Cardiac muscle cell (in vitro differentiated cells and primary cell): ENCODE results near the gene RAD50. TPM values are rescaled to one million over a fixed set of nuclear protein-coding genes. Genes with fewer than 3 reads are reported as not detected.
A peak's percentile ranks its signal among the peaks of the same experiment; 100 is the strongest.

ENCODE experiments used
- DNase-seq, 2 donors: peaks; one replicate each; pipeline versions ENCODE4 v3.0.0 to v3.0.0-alpha.2; 2010 to 2017; ENCODE audit warnings: low read depth in 1 of 2, low spot score in 1 of 2
- H3K27ac ChIP-seq: fragments of 200-600 bp; sonication (generic); 2 replicates; pipeline ENCODE4 v1.5.1; 2016
- H3K27me3 ChIP-seq: fragments of 200-600 bp; sonication (generic); 2 replicates; pipeline ENCODE4 v1.6.0; 2016; ENCODE audit warnings: control low read depth
- H3K36me3 ChIP-seq: fragments of 200-600 bp; sonication (generic); 2 replicates; pipeline ENCODE4 v1.5.1; 2016; ENCODE audit warnings: control low read depth
- H3K4me1 ChIP-seq: fragments of 200-600 bp; sonication (generic); 2 replicates; pipeline ENCODE4 v1.8.1; 2017; ENCODE audit warnings: low read depth, mild to moderate bottlenecking, mixed run types
- H3K4me3 ChIP-seq: fragments of 200-600 bp; sonication (generic); 2 replicates; pipeline ENCODE4 v1.5.1; 2016; ENCODE audit warnings: mild to moderate bottlenecking
- H3K9me3 ChIP-seq: fragments of 200-600 bp; sonication (generic); 2 replicates; pipeline ENCODE4 v1.5.1; 2017; ENCODE audit warnings: low read depth, mild to moderate bottlenecking, control low read depth
- CTCF ChIP-seq: IDR thresholded peaks from 2 replicates; pipeline ENCODE4 v1.5.1; 2012; ENCODE audit warnings: low read depth, mild to moderate bottlenecking, low read length
- polyA plus RNA-seq: library from polyadenylated mRNA; unstranded; fragments of >200 nt; fragmentation: Nextera tagmentation; extraction: Ambion mirVana; gene quantifications from 2 replicates; pipeline ENCODE4 v1.2.1, GENCODE V29; 2016
- total RNA-seq: library from RNA; depleted of rRNA; stranded (reverse); fragments of >200 nt; gene quantifications from 2 replicates; pipeline ENCODE4 v1.2.3, GENCODE V29; 2016

RAD50 gene
- total and polyA plus RNA-seq, 2 experiments from 2014 or later, result 13.4 to 27.3 TPM

GRCh38 chr5:132667761-132668705 lies 111.3 kb downstream of the RAD50 start:
- no peak overlapping the region for H3K27ac ChIP-seq
- no peak overlapping the region for H3K4me3 ChIP-seq
- DNase-seq, result no peak
- H3K27me3 ChIP-seq, result no peaks in the 10 kb centered on the region
- H3K4me1 ChIP-seq, result peaks cover 10% of the 10 kb centered on the region
- H3K36me3 ChIP-seq, result no peaks in the 10 kb centered on the region
- no peak for TF ChIP-seq CTCF
- H3K9me3 ChIP-seq, result no peaks in the 10 kb centered on the region

GRCh38 chr5:132668706-132669454 lies 112.1 kb downstream of the RAD50 start:
- Histone ChIP-seq H3K9me3 (no peaks in the 10 kb centered on the region), H3K27ac (no peak overlapping the region), H3K36me3 (no peaks in the 10 kb centered on the region), H3K4me1 (peaks cover 2% of the 10 kb centered on the region), H3K27me3 (no peaks in the 10 kb centered on the region), H3K4me3 (no peak overlapping the region)
- no peak for TF ChIP-seq CTCF
- DNase-seq, result no peak

GRCh38 chr5:132669455-132669820 lies 112.7 kb downstream of the RAD50 start:
- TF ChIP-seq CTCF, result no peak
- Histone ChIP-seq H3K36me3 (no peaks in the 10 kb centered on the region), H3K4me3 (no peak overlapping the region), H3K27ac (no peak overlapping the region), H3K27me3 (no peaks in the 10 kb centered on the region), H3K9me3 (no peaks in the 10 kb centered on the region), H3K4me1 (no peaks in the 10 kb centered on the region)
- no peak for DNase-seq

GRCh38 chr5:132669966-132670882 lies 113.4 kb downstream of the RAD50 start:
- H3K4me3 ChIP-seq, result no peak overlapping the region
- H3K9me3 ChIP-seq, result no peaks in the 10 kb centered on the region
- no peak overlapping the region for H3K27ac ChIP-seq
- no peak for TF ChIP-seq CTCF
- H3K27me3 ChIP-seq, result no peaks in the 10 kb centered on the region
- H3K4me1 ChIP-seq, result no peaks in the 10 kb centered on the region
- DNase-seq, result peak in 1 of 2 donors; percentile 4
- no peaks in the 10 kb centered on the region for H3K36me3 ChIP-seq

GRCh38 chr5:132671000-132671399 lies 114.2 kb downstream of the RAD50 start:
- Histone ChIP-seq H3K27me3 (no peaks in the 10 kb centered on the region), H3K9me3 (no peaks in the 10 kb centered on the region), H3K4me3 (no peak overlapping the region), H3K27ac (no peak overlapping the region), H3K4me1 (no peaks in the 10 kb centered on the region), H3K36me3 (no peaks in the 10 kb centered on the region)
- no peak for TF ChIP-seq CTCF
- DNase-seq, result no peak
